ENCODE data around the gene NMB. TPM values are rescaled to one million over a fixed set of nuclear protein-coding genes. Genes with fewer than 3 reads are reported as not detected.

Gene NMB
- total RNA-seq, 2 experiments from 2014 or later = 2.6 TPM

DNA sequence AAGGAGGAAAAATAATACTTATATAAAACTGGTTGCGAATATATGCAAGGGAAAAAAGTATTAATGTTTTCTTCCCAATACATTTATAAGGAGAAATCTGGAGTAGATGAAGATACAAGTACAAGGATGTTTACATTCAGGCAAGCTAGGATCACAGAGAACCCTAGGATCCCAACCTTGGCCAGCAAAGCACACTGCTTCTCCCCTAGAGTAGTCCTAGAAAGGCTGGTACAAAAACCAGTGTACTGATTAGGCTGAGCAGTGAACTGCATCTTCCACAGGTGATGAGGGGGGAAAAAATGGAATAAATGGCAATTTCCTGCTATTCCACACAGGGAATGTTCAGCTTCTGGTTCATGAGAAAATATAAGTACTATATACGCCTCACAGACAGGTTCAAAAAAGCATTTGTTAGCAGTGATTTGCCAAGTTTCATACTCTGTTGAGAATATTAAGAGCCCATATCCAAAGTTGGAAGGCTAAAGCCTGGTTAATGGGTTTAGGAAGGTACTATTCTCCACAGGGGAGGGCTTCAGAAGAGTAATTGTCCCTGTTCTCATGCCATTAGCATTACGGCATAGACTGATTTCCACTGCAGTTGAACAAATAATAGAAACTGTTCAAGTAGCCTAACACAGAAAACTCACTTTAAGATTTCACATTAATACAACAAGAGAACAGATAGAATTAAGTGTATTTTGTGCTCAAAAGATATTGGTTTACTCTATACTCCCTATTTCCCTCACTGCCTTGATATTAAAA, 10.4 kb upstream of the NMB start:
- no peak for DNase-seq
- no peak overlapping the region for H3K27ac Mint-ChIP-seq
- peaks cover 15% of the 10 kb centered on the region for H3K36me3 Mint-ChIP-seq
- H3K4me1 Mint-ChIP-seq = peaks cover 21% of the 10 kb centered on the region
- no peak overlapping the region for H3K4me3 Mint-ChIP-seq
- no peaks in the 10 kb centered on the region for H3K9me3 Mint-ChIP-seq
- H3K27me3 Mint-ChIP-seq = no peaks in the 10 kb centered on the region

DNA sequence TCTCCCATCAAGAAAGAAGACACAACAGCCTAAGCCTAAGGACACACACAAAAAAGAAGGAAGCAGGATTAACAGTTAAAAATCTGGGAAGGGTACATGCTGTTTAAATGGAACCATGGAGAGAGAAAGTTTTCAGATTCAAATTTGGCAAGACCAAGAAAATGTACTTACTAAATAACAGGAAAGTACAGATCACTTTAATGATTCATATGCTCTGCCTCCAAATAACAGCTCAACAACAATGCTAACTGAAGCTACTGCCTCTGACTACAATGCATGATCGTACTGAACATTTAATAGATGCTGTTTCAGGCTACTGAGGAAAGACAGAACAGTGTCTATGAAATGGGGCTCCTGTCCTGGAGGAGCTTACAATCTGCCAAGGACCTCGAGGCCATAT, 8.4 kb upstream of the NMB start:
- DNase-seq = no peak
- Mint-ChIP-seq H3K4me1 (peaks cover 15% of the 10 kb centered on the region), H3K27me3 (no peaks in the 10 kb centered on the region), H3K4me3 (no peak overlapping the region), H3K9me3 (no peaks in the 10 kb centered on the region), H3K36me3 (peaks cover 11% of the 10 kb centered on the region), H3K27ac (peak overlapping the region; percentile 30)

DNA sequence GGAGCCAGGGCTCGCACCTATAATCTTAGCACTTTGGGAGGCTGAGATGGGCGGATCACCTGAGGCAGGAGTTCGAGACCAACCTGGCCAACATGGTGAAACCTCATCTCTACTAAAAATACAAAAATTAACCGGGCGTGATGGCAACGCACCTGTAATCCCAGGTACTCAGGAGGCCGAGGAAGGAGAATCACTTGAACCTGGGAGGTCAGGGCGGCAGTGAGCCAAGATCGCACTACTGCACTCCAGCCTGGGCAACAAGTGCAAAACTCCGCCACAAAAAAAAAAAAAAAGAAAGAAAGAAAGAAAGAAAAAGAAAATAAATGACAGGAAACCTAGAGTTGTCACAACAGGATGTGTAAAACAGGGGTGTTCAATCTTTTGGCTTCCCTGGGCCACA, 3.0 kb upstream of the NMB start:
- Mint-ChIP-seq H3K36me3 (no peaks in the 10 kb centered on the region), H3K27me3 (no peaks in the 10 kb centered on the region), H3K9me3 (no peaks in the 10 kb centered on the region), H3K27ac (no peak overlapping the region), H3K4me3 (no peak overlapping the region), H3K4me1 (peaks cover 21% of the 10 kb centered on the region)
- no peak for DNase-seq

DNA sequence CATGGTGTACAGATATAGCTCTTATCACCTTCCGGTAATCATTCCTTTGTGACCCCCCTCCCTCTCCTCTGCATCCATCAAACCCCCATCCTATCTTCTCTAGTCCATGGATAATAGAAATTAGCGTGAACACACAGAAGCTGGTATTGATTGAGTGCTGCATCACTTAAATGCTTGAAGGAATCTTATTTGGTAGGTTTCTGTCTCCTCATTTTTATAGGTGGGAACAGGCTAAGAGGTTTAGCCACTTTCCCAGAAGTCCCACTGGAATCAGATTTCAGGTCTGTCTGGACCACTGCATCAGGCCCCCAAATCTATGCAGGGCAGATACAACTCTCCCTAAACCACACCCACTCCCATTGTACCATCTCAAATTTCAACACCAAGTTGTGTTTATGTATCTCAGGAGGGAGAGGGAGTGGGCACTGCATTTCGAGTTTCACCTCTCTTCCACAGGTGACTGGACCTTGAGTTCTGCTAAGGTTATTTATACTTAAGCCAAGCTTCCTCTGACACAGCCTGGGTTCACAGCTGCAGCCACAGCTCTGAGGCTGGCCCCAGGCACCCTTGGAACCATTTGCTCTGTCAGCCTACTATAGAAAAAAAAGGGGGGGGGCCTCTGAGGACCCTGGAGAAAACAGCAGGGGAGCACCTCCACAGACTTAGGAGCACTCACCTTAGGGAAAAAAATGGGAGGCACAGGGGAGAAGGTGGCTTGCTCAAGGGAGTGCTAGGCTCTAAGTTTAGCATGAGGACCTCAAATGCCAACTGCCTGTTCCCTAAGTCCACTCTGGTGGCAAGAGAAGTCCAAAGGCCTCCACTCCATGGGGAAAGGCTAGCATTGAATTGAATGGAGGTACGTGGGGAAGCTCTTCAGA, 2.1 kb upstream of the NMB start:
- Mint-ChIP-seq H3K4me3 (no peak overlapping the region), H3K9me3 (no peaks in the 10 kb centered on the region), H3K27me3 (no peaks in the 10 kb centered on the region), H3K27ac (no peak overlapping the region), H3K36me3 (no peaks in the 10 kb centered on the region), H3K4me1 (peaks cover 21% of the 10 kb centered on the region)
- DNase-seq = no peak

DNA sequence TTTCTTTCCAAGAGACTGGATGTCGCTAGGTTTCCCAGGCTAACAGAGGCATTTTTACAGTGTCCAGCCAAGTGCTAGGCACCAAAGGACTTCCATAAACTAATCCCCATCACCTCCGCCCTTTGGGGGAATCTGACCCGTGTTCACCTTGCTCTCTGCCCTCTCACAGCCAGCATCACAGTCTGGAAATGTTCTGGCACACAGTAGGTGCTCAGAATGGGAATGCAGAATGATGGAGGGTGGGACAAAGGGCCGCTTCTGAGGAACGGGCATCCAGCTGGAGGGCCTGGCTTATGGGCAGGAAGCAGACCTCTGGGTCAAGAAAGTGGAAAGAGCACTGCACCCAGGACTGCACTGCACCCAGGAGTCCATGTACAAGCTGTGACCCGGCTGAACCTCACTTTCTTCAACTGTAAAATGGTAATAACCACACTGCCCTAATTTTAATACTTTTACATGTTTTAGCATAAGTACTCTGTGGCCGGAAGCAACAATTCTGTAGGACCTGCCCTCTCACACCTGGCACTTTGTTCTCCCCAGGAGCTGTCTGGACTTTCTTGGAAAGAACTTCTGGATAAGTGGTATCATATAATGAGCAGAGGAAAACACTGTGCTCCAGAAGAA, 901 bp upstream of the NMB start:
- no peak for DNase-seq
- Mint-ChIP-seq H3K36me3 (no peaks in the 10 kb centered on the region), H3K4me1 (peaks cover 26% of the 10 kb centered on the region), H3K9me3 (no peaks in the 10 kb centered on the region), H3K4me3 (peak overlapping the region; percentile 65), H3K27me3 (no peaks in the 10 kb centered on the region), H3K27ac (peak overlapping the region; percentile 79)

DNA sequence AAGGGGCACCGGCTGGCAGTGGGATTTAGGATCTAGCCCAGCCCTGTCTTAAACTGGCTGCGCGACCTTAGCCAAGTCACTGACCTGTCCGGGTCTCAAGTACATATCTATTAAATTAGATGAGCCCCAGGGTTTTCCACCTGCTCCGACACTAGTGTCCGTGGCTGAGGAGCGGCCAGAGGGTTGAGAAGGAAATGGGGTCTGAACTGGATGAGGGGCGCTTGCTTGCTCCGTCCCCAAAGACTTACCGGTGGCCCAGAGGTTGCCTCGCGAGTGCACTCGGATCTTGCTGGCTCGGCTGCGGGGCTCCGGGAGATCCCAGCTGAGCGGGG, 285 bp downstream of the NMB start:
- Mint-ChIP-seq H3K4me1 (peaks cover 36% of the 10 kb centered on the region), H3K4me3 (peak overlapping the region; percentile 64), H3K27me3 (no peaks in the 10 kb centered on the region), H3K36me3 (no peaks in the 10 kb centered on the region), H3K27ac (no peak overlapping the region), H3K9me3 (no peaks in the 10 kb centered on the region)
- DNase-seq = no peak

DNA sequence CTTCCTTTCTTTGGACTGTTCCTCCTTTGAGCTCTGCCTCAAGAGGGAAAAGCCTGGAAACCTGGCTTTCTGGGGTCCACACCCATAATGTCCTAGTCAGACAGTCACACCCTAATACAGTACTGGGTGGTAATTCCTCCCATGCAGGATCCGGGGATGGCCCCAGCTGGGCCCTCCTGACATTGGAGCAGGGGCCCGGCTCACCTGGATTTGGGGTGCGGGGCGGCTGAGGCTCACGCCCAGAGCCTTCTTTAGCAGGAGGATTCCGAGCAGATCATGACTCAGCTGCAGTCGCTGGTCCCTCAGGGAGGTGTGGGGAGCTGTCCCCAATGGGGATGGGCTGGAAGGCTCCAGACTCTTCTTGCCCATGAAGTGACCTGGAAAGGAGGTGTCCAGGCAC, 1.0 kb downstream of the NMB start:
- Mint-ChIP-seq H3K27ac (no peak overlapping the region), H3K27me3 (no peaks in the 10 kb centered on the region), H3K4me3 (no peak overlapping the region), H3K4me1 (peaks cover 40% of the 10 kb centered on the region), H3K36me3 (peaks cover 5% of the 10 kb centered on the region), H3K9me3 (no peaks in the 10 kb centered on the region)
- no peak for DNase-seq

DNA sequence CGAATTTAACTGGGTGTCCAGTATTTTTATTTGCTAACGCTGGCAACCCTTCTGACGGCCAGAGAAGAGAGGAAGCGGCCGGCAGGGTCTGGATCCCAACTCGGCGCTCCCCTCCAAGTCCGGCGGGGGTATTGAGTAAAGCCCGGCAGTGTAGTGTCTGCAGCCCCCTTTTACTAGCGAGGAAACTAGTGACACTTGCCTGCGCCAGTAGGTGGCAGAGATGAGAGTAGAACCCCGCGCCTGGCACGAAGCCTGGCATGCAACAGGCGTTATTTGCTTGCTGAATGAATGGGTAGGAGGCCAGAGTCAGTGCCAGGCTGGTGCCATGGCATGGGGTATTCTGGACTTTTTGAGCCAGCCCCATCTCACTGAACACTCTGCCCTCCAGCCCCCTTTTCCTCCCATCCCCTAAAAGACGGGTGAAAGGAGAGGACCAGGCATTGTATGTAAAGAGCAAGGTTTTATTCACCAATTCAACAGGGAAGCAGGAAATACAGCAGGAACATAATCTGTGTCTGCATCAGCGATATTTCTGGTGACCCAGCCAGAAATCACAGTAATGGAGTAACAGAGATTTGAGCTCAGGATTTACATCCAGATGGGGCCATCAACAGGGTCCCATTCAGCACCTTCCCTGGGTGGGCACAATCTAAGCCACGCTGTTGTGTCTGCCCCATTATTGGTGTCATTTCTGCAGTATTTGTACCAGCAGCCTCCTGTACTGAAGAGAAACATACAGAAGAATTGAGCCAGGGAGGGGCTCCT, 3.1 kb downstream of the NMB start:
- H3K9me3 Mint-ChIP-seq = no peaks in the 10 kb centered on the region
- H3K27me3 Mint-ChIP-seq = no peaks in the 10 kb centered on the region
- peak overlapping the region; percentile 98 for H3K27ac Mint-ChIP-seq
- peaks cover 9% of the 10 kb centered on the region for H3K36me3 Mint-ChIP-seq
- DNase-seq = peak; percentile 79
- peaks cover 42% of the 10 kb centered on the region for H3K4me1 Mint-ChIP-seq
- peak overlapping the region; percentile 97 for H3K4me3 Mint-ChIP-seq

DNA sequence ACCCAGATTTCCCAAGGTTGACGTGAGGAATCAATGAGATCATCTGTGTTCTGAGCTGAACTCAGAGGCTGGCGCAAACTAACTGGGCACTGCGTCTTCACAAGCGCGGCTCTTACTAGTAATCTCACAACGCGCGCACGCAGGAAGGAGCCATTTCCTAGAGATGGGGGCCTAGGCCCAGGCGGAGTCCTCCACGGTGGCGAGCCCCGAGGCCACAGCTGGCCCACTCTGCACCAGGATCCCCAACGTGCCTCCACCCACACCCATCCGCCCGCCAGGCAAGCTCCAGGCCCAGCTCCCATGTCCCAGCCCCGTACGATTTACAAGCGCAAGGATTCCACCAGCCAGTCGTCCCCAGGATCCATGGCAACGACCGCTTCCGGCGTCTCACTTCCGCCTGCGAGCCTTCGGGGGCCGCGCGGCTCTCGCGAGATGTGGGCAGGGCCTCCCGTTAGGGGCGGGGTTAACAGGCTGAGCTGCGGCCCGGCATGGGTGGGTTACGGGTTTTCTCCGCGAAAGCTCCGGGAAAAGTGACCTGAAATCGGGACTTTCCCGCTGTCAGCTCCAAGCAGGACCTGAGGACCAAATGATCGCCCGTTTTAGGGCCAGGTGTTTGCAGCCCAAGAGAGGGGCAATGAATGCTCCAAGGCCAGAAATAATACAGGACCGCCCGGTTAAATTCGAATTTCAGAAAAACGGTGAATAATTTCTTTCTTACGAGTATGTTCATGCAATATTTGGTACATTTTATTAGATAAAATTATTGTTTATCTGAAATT, 3.9 kb downstream of the NMB start, which contains the start of gene WDR73:
WDR73 (minus strand) TSS at position 374 of the 779 bp plus-strand sequence; CDS start at position 365, 9 bp downstream.
- Mint-ChIP-seq H3K4me1 (peaks cover 38% of the 10 kb centered on the region), H3K27ac (peak within 1 kb of the TSS; percentile 98), H3K27me3 (no peaks in the 10 kb centered on the region), H3K36me3 (peaks cover 10% of the 10 kb centered on the region), H3K4me3 (peak within 1 kb of the TSS; percentile 97), H3K9me3 (no peaks in the 10 kb centered on the region)
- DNase-seq = peak; percentile 98

DNA sequence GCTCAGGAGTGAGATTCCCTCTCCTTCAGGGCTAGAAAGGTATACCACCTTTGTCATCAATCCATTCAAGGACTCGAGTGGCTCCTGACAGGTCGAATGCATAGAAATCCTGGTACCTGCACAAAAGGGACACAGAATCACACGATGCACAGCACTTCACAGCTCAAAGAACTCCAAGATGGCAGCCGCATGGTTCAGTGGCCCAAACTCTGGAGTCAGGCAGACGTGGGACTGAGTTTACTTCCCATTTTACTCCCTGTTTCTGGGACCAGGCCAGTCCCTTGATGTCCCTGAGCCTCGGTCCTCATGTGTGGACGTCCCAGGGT, 4.5 kb downstream of the NMB start:
- Mint-ChIP-seq H3K27ac (peak overlapping the region; percentile 98), H3K4me1 (peaks cover 33% of the 10 kb centered on the region), H3K4me3 (peak overlapping the region; percentile 97), H3K36me3 (peaks cover 12% of the 10 kb centered on the region), H3K27me3 (no peaks in the 10 kb centered on the region), H3K9me3 (no peaks in the 10 kb centered on the region)
- DNase-seq = no peak

DNA sequence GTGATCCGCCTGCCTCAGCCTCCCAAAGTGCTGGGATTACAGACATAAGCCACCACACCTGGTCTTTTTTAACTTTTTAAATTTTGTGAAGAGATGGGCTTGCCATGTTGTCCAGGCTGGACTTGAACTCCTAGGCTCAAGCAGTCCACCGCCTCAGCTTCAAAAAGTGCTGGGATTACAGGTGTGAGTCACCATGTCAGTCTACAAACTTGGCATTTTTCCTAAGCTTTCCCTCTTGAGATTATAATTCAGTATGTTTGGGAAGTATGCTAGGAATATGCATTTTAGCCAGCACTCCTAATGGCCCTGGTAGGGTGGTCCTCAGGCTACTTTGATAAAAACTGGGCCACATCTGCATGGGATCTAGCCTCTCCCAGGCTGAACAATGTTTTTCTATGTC, 8.3 kb downstream of the NMB start:
- no peak overlapping the region for H3K4me3 Mint-ChIP-seq
- DNase-seq = no peak
- no peak overlapping the region for H3K27ac Mint-ChIP-seq
- no peaks in the 10 kb centered on the region for H3K27me3 Mint-ChIP-seq
- H3K36me3 Mint-ChIP-seq = peaks cover 21% of the 10 kb centered on the region
- no peaks in the 10 kb centered on the region for H3K9me3 Mint-ChIP-seq
- H3K4me1 Mint-ChIP-seq = peaks cover 27% of the 10 kb centered on the region

DNA sequence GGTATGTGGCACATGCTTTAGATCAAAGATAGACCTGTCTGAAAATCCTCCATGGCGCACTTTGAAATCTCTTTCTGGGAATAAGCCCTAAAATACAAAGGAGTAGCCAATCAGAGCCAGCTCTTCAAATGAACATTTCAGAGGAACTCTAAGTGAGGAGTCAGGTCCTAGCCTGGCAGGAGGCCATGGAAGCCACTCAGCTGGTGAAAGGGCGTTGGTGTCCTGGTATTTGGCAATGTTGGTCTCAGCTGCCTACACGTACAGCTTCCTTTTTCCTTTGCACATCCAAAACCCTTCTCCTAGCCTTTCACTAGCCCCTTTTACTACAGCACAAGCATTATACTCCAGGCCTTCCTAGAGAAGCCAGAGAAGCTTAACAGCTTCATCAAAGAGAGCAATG, 9.5 kb downstream of the NMB start:
- Mint-ChIP-seq H3K9me3 (no peaks in the 10 kb centered on the region), H3K27me3 (no peaks in the 10 kb centered on the region), H3K36me3 (peaks cover 21% of the 10 kb centered on the region), H3K4me3 (no peak overlapping the region), H3K27ac (peak overlapping the region; percentile 26), H3K4me1 (peaks cover 24% of the 10 kb centered on the region)
- no peak for DNase-seq

DNA sequence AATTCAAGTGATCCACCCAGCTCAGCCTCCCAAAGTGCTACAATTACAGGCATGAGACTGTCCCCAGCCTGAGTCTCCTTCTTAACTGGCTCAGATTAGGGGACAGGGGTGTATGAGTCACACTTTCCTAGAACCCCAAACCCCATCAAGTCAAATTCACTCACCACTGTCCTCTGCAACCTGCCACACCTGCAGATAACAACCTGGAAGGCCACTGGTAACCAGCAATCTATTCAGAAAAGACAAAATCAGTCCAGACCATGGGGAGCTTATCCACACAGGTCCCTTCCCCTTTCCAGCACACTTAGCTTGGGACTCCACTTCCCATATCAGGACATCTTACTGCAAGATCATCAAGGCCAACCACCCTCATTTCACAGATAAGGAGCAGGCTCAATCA, 10.3 kb downstream of the NMB start:
- H3K4me3 Mint-ChIP-seq = no peak overlapping the region
- H3K4me1 Mint-ChIP-seq = peaks cover 16% of the 10 kb centered on the region
- no peak for DNase-seq
- H3K36me3 Mint-ChIP-seq = peaks cover 27% of the 10 kb centered on the region
- H3K27me3 Mint-ChIP-seq = no peaks in the 10 kb centered on the region
- H3K9me3 Mint-ChIP-seq = no peaks in the 10 kb centered on the region
- H3K27ac Mint-ChIP-seq = peak overlapping the region; percentile 41

DNA sequence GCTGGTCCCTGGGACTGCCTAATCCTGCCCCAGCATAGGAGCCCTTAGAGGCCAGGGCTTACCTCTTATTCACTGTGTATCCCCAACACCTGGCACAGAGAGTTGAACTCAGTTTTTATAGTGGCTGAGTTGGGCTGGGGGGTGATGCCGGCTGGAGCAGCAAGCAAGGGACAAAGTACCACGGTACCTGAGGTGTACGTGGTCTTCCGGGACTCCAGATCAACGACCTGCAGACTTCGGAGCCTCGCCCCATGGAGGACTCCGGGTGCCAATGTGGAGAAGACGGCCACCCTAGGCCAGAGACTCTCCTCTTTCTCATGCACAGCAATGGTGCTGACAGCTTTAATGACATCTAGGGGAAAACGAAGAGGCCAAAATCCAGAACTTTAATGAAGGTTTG, 12.0 kb downstream of the NMB start:
- peaks cover 10% of the 10 kb centered on the region for H3K4me1 Mint-ChIP-seq
- H3K27ac Mint-ChIP-seq = no peak overlapping the region
- no peaks in the 10 kb centered on the region for H3K9me3 Mint-ChIP-seq
- peaks cover 23% of the 10 kb centered on the region for H3K36me3 Mint-ChIP-seq
- H3K27me3 Mint-ChIP-seq = no peaks in the 10 kb centered on the region
- H3K4me3 Mint-ChIP-seq = no peak overlapping the region
- DNase-seq = no peak
